ENCODE results near the gene PRIM2.
"Not testable (repeated sequence)": the region's sequence is repeated elsewhere in the genome, so short reads cannot be mapped to it uniquely, and the experiment has no call there.

PRIM2 gene

DNA sequence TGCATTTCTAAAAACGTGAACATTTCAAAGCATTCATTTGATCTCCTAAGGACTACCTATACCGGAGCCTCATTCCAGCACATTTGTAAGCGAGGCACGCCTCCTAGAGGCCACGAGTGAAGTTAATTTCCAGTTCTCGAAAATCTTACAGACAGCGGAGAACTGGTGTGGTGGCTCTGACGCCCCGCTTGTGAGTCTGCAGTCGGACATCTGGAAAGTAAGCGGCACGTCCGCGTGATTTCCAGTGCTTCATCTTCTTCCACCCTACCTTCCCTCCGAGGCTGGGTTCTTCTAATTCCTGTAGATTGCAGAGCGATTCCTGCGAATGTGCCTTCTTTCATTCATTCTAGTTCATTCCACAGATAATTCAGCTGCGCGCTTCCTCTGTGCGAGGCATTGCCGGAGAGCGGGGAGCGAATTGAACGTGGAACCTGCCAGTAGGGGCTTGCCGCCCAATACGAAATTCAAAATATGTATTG is 810 bp upstream of the PRIM2 start:
- DNase-seq (ENCODE audit: insufficient read length, low spot score), result peak; percentile 49
- peak; percentile 96 for FAIRE-seq
- TF ChIP-seq POU2F2 (IDR thresholded peaks at IDR 0.05; ENCODE audit: low read depth, low read length) (no peak), SPI1 (IDR thresholded peaks at IDR 0.05; ENCODE audit: low read depth, low read length) (no peak), TAF1 (IDR thresholded peaks at IDR 0.05; ENCODE audit: low read depth, low read length) (no peak), POLR2A (IDR thresholded peaks at IDR 0.05; ENCODE audit: low read depth, low read length) (no peak), PAX5 (IDR thresholded peaks at IDR 0.05; ENCODE audit: insufficient read depth, low read length, severe bottlenecking) (no peak), POLR2AphosphoS5 (IDR thresholded peaks at IDR 0.05; ENCODE audit: low read depth, low read length) (no peak)

DNA sequence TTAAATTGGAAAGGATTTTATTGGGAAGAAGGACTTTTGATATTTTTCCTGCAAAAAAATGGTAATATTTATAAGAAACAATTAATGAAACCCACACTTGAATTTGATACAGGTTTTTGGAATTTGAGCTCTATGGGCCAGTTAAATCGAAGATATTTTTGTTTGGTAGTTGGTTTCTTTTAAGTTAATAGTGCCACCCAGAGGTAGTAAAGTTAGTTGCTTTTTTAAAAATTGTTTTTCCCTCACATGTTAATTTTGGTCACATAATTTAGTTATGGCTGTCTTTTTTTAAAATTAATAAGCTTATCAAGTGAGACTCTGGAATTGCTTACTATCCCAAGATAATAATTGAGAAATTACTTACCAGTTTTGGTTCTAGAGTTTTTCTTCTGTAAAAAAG is 7.1 kb downstream of the PRIM2 start:
- no peak for TF ChIP-seq PAX5 (IDR thresholded peaks at IDR 0.05; ENCODE audit: insufficient read depth, low read length, severe bottlenecking)
- no peak for TF ChIP-seq SPI1 (IDR thresholded peaks at IDR 0.05; ENCODE audit: low read depth, low read length)
- TF ChIP-seq POLR2A (IDR thresholded peaks at IDR 0.05; ENCODE audit: low read depth, low read length), result no peak
- no peak for TF ChIP-seq POU2F2 (IDR thresholded peaks at IDR 0.05; ENCODE audit: low read depth, low read length)
- TF ChIP-seq TAF1 (IDR thresholded peaks at IDR 0.05; ENCODE audit: low read depth, low read length), result no peak
- TF ChIP-seq POLR2AphosphoS5 (IDR thresholded peaks at IDR 0.05; ENCODE audit: low read depth, low read length), result no peak
- no peak for DNase-seq (ENCODE audit: insufficient read length, low spot score)
- no peak for FAIRE-seq

- no peak for DNase-seq (ENCODE audit: insufficient read length, low spot score)
- no peak for FAIRE-seq
- TF ChIP-seq POLR2A (IDR thresholded peaks at IDR 0.05; ENCODE audit: low read depth, low read length) (no peak), TAF1 (IDR thresholded peaks at IDR 0.05; ENCODE audit: low read depth, low read length) (no peak), POLR2AphosphoS5 (IDR thresholded peaks at IDR 0.05; ENCODE audit: low read depth, low read length) (no peak), SPI1 (IDR thresholded peaks at IDR 0.05; ENCODE audit: low read depth, low read length) (no peak), PAX5 (IDR thresholded peaks at IDR 0.05; ENCODE audit: insufficient read depth, low read length, severe bottlenecking) (no peak), POU2F2 (IDR thresholded peaks at IDR 0.05; ENCODE audit: low read depth, low read length) (no peak)
Measured at GRCh38 chr6:57327311-57327710, 9.9 kb downstream of the PRIM2 start.

DNA sequence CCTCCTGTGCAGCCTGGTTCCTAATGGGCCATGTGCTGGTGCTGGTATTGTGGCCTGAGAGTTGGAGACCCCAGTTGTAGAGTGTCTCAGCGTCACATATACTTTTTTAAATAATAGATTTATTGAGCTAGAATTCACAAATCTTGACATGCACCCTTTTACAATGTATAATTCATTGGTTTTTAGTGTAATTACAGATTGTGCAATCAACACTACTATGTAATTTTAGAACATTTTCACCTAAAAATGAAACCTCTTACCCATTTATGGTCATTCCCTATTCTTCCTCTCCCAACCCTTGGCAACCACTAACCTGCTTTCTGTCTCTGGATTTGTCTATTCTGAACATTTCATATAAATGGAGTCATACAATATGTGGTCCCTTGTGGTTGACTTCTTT is 10.6 kb downstream of the PRIM2 start:
- TF ChIP-seq PAX5 (IDR thresholded peaks at IDR 0.05; ENCODE audit: insufficient read depth, low read length, severe bottlenecking) (no peak), TAF1 (IDR thresholded peaks at IDR 0.05; ENCODE audit: low read depth, low read length) (no peak), POU2F2 (IDR thresholded peaks at IDR 0.05; ENCODE audit: low read depth, low read length) (no peak), POLR2AphosphoS5 (IDR thresholded peaks at IDR 0.05; ENCODE audit: low read depth, low read length) (no peak), SPI1 (IDR thresholded peaks at IDR 0.05; ENCODE audit: low read depth, low read length) (no peak), POLR2A (IDR thresholded peaks at IDR 0.05; ENCODE audit: low read depth, low read length) (no peak)
- DNase-seq (ENCODE audit: insufficient read length, low spot score), result no peak
- FAIRE-seq, result no peak

- TF ChIP-seq POLR2A (IDR thresholded peaks at IDR 0.05; ENCODE audit: low read depth, low read length) (no peak), PAX5 (IDR thresholded peaks at IDR 0.05; ENCODE audit: insufficient read depth, low read length, severe bottlenecking) (no peak), TAF1 (IDR thresholded peaks at IDR 0.05; ENCODE audit: low read depth, low read length) (no peak), POU2F2 (IDR thresholded peaks at IDR 0.05; ENCODE audit: low read depth, low read length) (no peak), POLR2AphosphoS5 (IDR thresholded peaks at IDR 0.05; ENCODE audit: low read depth, low read length) (no peak), SPI1 (IDR thresholded peaks at IDR 0.05; ENCODE audit: low read depth, low read length) (no peak)
- FAIRE-seq, result no peak
- no peak for DNase-seq (ENCODE audit: insufficient read length, low spot score)
Measured at GRCh38 chr6:57329933-57330332, 12.5 kb downstream of the PRIM2 start.

- TF ChIP-seq TAF1 (IDR thresholded peaks at IDR 0.05; ENCODE audit: low read depth, low read length) (no peak), SPI1 (IDR thresholded peaks at IDR 0.05; ENCODE audit: low read depth, low read length) (no peak), PAX5 (IDR thresholded peaks at IDR 0.05; ENCODE audit: insufficient read depth, low read length, severe bottlenecking) (no peak), POU2F2 (IDR thresholded peaks at IDR 0.05; ENCODE audit: low read depth, low read length) (no peak), POLR2AphosphoS5 (IDR thresholded peaks at IDR 0.05; ENCODE audit: low read depth, low read length) (no peak), POLR2A (IDR thresholded peaks at IDR 0.05; ENCODE audit: low read depth, low read length) (no peak)
- FAIRE-seq (no peak), DNase-seq (ENCODE audit: insufficient read length, low spot score) (no peak)
Measured at GRCh38 chr6:57342148-57342669, 24.8 kb downstream of the PRIM2 start.

- not testable (repeated sequence) for FAIRE-seq; DNase-seq (ENCODE audit: insufficient read length, low spot score)
Measured at GRCh38 chr6:57343342-57343741, 25.9 kb downstream of the PRIM2 start.

- DNase-seq (ENCODE audit: insufficient read length, low spot score); FAIRE-seq: not testable (repeated sequence)
Measured at GRCh38 chr6:57346715-57347114, 29.3 kb downstream of the PRIM2 start.

- not testable (repeated sequence) for FAIRE-seq; DNase-seq (ENCODE audit: insufficient read length, low spot score)
Measured at GRCh38 chr6:57347597-57347996, 30.2 kb downstream of the PRIM2 start.

DNA sequence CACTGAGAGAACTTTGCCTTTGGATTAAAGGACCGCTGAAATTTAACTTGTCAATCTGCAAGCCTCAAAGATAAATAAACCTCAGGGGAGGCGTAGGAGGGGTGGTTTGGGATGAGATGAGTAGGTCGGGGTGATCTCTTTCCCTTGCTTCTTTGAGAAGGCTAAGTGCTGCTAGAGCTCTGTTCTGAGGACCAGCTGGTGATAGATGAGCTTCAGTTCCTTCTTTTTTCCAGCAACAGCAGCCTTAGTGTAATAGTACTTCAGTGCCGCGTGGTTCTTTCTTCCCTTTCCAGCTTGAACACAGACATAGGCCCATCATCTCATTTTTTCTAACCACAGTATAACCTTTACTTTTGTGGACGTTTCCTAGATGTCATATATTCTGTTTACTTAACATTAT is 33.0 kb downstream of the PRIM2 start:
- TF ChIP-seq SPI1 (IDR thresholded peaks at IDR 0.05; ENCODE audit: low read depth, low read length), result peak; percentile 53; the same call in 1 of the 2 replicates
- peak; percentile 64 for FAIRE-seq
- DNase-seq (ENCODE audit: insufficient read length, low spot score), result not testable (repeated sequence)

DNA sequence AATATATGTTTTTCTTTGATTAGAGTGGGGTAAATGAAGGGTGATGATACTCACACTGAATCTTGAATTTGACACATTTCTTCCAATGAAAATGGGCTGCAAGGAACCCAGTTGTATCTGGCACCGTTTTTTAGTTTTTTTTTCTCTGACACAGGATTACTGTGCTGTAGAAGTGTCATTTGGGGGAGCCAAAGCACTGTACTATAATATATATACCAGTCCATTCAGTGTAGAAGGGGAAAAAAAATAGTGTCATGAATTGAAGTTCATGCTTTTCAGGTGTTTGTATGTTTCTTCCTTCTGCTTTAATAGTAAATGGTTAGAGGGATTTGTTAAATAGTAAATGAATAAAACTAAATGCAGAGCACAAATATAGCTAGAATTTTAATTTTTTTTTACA is 35.2 kb downstream of the PRIM2 start:
- DNase-seq (ENCODE audit: insufficient read length, low spot score); FAIRE-seq: not testable (repeated sequence)

GRCh38 chr6:57358319-57358718 is 40.9 kb downstream of the PRIM2 start:
- not testable (repeated sequence) for FAIRE-seq; DNase-seq (ENCODE audit: insufficient read length, low spot score)

DNA sequence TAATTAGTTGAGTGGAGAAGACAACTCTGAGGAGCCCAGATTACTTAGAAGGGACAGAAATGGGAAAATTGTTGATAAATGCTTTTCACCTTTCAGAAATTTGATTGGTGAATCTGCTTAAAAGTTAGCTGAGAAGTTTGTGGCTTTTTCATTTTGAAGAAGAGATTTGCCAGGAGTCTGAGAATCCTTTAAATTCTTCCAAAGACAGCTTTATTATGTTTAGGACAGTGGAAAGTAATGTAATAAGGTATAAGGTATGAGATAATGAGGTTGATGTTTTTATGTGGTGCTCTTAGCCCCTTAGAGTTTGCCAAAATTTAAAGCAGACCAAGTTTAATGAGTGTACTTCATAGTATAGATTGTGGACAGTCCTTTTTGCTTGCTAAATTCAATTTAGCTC is 42.3 kb downstream of the PRIM2 start:
- FAIRE-seq; DNase-seq (ENCODE audit: insufficient read length, low spot score): not testable (repeated sequence)

DNA sequence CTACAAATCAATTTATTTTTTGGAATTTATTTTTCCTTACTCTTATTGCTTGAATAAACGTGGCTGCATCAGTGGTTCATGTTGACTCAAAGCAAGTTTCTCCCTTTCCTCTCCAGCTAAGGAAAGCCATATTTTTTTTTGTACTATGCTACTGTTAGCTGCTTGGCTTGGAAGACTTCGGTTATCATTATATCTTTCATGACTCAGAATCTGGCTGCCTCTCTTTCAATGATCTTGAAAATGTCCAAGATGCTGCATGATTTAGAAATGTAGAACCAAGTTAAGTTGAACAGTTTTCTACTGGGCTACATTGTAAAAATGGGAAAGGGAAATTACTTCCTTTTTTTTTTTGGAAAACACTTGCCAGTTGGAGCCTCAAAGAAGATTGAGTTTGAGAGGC is 44.9 kb downstream of the PRIM2 start:
- DNase-seq (ENCODE audit: insufficient read length, low spot score); FAIRE-seq: not testable (repeated sequence)

- not testable (repeated sequence) for FAIRE-seq; DNase-seq (ENCODE audit: insufficient read length, low spot score)
Measured at GRCh38 chr6:57365076-57365583, 47.7 kb downstream of the PRIM2 start.

DNA sequence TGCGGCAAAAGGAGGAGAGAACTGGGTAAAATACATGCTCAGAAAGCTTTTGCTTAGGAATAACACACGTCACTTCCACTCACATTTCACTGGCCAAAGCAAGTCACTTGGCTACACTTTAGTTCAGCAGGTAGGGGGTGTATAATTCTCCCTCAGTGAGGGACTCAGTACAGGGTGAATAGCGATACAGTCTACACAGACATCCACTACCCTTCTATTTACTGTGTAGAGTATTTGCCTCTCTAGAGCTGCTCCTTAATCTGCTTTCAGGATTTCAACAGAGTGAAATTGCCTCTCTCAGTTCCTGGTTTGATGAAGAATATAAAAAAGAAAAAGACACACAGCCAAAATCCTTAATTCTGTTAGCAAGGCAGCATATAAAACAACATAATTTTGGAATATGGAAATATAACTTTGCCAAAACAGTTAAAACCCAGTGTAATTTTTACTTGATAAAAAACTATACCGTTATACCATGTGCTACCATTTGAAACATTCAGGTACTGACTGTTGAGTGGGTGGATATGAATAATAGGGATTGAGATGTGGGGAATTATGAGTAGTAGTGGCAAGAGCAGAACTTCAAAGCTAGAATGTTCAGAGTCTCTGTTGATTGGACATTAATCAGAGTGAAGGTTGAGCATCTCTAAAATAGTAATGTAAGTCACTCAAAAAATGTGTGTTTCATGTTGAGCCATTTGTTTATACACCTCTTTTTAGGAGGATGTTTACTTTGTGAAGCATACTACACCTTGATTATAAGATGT is 51.7 kb downstream of the PRIM2 start:
- not testable (repeated sequence) for FAIRE-seq; DNase-seq (ENCODE audit: insufficient read length, low spot score)
